GM19372 (cell line): Measurements from ENCODE around the gene SLIT1.
"Not testable (repeated sequence)": the region's sequence is repeated elsewhere in the genome, so short reads cannot be mapped to it uniquely, and the experiment has no call there.

ENCODE experiments used
- ATAC-seq: cut with Tn5 transposase; IDR thresholded peaks from one replicate; pipeline ENCODE4 v1.9.1; 2021; ENCODE audit warnings: mild to moderate bottlenecking, low read depth, moderate library complexity; ENCODE audit not compliant: unreplicated experiment

Gene SLIT1

DNA sequence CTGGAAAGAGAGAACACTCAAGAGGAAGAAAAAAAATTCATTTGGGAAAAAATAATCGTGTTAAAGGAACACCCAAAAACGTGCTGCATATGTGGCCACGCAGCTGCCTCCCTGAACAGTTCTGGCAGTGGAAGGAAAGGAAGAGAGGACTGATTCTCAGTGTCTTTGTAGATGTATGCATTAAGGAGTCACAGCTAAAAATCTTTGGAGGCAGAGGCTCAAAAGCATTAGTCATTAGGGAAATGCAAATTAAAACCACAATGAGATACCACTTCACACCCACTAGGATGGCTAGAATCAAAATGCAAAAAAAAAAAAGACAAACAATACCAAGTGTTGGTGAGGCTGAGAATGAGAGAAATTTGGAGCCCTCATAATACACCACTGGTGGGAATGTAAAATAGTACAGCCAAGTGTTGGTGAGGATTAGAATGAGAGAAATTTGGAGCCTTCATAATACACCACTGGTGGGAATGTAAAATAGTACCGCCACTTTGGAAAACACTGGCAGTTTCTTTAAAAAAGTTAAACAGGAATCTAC lies 134.7 kb downstream of the SLIT1 start:
- no peak for ATAC-seq

DNA sequence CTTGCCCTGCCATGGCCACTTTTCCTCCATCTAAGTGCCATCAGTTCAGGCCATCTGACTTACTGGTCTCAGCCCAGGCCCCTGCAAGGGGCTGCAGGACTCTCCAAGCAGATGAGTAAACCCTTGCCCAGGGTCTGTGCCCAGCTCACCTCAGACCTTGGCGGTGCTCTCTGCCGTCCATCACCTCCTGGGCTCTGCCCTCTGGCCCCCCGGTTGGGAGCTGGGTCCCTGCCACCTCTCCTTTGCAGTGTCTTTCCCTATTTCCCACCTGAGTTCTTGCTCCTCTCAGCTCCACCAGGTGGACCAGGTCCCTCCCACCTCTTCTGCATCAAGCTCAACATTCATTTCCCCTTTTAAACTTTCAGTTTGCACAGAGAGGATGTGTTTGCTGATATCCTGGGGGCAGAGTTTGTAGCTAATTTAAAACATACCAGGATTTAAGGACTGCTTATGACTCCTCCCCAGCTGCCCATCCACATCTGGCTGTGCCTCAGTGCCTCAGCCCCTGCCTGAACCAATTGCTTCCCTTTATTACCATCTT lies 135.5 kb downstream of the SLIT1 start:
- no peak for ATAC-seq

DNA sequence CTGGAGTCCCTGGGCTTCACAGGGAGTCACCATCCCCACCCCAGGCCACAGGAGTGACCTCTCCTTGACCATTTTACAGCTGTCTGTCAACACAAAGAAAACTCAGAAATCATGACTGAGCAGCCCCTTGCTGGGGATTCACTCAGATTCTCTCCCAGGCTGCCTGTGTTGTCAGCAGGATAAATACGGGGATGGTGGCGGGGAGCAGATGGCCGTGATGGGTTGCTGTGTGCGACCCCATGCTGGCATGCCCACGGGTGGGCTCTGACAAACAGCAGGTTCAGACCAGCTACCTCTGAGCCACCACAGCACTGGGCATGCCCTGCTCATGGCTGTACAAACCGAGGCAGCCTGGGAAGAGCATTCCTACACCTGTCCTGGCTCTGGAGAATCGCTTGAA lies 136.1 kb downstream of the SLIT1 start:
- ATAC-seq, result no peak

DNA sequence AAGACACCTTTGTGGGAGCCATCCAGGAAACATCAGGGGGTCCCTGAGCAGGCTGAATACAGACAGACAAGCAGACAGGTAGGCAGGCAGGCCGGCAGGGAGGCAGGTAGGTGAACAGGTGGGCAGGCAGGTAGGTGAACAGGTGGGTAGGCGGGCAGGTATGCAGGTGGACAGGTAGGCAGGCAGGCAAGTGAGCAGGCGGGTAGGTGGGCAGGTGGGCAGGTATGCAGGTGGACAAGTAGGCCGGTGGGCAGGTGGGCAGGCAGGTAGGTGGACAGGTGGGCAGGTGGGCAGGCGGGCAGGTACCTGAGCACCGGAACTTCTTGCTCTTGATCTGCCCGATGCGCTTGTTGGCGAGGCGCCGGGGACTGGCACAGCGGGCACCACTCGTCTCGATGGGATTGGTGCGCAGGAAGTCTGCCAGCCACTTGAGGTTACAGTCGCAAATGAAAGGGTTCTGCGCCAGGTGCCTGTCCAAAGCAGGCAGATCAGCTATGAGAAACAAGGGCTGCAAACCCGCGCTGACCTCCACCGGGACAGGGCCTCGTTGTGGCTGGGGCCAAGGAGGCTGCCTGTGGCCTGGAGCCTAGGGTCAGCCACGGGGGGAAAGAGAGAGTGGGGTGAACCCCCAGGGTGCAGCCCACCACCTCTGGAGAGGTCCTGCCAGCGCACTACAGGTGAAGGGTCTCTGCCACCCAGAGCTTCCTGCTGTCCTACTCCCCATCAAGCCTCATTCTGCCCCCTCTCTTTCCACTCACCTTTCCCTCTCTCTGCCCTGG lies 136.9 kb downstream of the SLIT1 start:
- no peak for ATAC-seq

DNA sequence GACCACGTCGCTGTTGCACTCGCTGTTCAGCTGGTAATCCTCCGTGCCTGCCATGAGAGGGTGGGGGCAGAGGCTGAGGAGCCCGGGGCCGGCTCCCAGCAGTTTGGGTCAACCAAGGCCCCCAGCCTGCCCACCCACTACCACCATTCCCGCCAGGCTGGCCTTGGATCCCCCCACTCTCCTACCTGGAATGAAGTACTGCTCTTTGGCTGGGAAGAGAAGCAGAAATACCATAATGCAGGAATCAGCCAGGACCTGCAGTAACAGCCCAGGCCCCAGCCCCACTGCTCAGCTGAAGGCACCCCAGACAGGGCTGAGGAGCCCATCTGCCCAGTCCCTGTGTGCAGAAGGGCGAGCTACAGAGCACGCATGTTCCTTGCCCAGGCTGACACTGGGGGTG lies 138.0 kb downstream of the SLIT1 start:
- no peak for ATAC-seq

DNA sequence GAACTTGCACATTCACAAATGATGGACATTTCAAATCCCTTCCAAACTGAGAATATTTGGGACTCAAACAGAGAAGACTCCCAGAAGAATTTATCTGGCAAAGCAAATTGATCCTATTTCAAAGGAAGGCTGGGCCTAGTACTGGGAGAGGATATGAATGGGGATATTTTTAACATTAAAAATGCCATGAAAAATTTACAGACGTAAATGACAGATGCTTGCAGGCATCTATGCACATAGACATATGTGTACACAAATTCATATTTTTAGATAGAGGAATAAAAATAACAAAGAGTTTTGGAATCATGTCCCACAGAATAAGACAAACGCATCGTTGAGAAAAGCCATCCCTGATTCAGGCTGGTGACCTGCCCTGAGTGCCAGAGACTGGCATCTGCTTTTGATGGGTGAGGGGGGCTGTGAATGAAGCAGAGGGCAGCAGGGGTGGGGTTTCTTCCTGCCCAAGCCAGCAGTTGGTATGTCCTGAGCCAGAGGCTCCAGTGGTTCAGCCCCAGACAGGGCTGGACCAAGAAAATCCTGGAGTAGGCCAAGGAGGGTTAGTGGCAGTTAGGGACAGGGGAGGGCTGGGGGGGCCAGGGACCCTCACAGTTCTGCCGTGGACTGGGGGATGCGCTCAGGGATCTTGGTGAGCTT lies 138.5 kb downstream of the SLIT1 start:
- ATAC-seq, result no peak

DNA sequence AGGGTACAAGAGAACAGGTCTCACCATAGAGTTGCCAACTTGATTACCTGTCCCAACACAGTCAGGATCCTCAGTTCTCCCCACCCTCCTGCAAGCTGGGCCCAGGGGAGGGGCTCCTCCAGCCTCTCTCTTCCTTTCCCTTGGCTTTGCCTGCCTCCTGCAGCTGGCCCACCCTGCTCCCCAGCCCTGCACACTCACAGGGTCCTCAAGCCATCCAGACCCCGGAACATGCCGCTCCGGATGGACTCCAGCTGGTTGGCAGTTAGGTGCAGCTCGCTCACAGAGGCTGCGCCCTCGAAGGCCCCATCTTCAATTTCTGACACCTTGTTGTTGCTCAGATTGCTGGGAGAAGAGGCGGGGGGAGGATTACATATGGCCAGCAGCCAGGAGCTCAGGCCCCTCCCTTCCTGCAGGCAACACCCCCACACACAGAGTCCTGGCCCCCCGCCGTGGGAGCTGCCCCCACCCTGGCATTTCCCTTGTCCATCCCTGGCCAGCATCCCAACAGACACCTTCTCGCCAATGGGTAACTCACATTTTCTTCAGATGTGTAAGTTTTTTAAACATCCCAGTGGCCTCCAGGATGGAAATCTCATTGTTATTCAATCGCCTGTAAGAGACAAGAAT lies 139.2 kb downstream of the SLIT1 start:
- no peak for ATAC-seq

DNA sequence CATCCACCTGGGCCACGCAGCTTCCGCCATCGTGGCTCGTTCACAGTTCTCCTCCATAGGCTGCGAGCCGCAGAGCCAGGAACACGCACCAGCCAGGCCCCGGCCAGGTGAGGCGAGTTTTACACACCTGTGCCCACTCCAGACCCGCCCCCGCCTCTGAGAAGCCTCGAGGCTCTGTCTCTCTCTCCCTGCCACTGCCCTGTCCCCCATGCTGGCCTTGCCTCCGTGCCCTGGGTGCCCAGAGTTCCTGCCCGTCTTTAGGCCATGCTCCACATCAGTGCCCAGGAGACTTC lies 142.2 kb downstream of the SLIT1 start:
- ATAC-seq, result no peak

DNA sequence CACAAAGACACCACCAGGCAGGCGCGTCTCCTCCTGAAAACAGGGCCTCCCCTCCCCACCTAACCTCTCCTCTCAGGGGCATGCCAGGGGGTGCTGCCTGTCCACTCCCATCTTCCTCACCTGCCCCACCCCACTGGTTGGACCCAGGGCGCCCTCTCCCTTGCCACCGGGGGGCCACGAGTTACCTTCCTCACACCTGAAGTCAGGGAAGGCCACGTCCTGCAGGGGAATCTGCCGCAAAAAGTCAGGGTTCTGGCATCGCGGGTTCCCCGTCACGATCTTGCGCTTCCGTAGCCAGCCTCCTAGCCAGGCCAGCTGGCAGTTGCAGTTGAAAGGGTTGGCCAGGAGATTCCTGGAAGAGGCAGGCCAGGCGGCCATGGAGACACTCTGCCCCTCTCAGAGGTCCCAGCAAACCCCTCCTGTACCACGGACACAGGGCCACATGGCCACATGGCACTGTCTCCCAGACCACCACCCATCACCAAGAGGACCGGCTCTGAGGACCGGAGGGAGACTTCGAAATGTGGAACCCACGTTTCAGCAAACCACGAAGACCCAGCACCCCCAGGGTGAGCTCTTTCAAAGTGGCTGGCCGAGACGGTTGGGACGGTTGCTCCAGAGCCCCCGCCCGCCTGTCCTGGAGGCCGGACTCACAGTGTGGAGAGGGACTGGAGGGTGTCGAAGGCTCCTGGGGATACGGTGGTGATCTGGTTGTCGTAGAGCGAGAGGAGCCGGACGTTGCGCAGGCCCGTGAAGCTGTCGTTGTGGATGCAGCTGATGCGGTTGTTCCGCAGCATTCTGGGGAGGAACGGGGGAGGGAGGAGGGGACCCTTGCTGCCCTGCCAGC lies 142.8 kb downstream of the SLIT1 start:
- no peak for ATAC-seq

DNA sequence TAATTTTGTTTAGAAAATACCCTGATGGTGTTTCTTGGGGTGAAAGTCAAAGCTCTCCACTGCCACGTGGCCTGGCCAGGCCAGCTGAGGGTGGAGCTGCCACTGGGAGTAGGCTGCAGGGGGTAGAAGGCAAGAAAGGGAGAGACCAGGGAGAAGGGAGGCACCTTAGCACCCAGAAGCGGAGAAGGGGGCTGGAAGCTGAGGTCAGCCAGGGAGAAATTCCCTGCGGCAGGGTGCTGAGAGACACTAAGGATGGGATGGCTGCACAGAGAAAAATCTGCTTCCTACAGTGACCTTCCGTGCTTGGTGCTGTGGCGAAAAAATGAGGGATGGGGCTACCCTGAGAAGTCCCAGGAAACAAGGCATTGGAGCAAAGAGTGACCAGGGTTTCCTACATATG lies 143.7 kb downstream of the SLIT1 start:
- no peak for ATAC-seq

DNA sequence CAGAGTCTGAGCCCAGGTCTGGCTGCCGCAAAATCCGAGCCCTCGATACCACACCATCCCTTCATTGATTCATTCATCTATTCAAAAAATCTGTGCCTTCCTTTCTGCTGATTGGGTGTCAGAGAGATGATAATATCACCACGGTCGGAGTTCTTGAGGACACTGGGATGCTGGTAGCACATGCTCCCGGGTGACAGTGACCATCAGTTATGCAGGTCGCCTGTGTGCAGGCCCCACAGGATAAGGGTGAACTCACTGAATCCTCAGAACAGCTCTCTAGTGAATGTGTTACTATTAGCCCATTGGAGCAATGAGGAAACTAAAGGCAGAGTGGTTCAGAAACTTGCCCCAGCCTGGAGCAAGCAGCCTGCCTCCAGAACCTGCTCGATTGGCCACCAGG lies 145.1 kb downstream of the SLIT1 start:
- no peak for ATAC-seq

DNA sequence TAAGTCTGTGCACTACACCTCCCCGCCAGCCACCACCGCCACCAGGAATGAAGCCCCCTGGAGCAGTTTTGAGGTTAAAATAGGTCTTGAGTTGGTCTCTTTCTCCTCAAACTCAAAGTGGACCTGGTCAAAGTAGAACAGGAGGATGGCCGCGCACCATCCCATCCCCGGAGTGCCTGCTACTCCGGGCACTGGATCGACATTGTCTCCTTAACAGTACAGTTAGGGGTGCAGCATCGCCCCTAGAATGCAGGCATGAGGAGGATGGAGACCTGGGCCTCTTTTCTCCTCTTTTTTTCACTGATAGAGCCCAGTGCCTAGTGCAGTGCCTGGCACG lies 145.5 kb downstream of the SLIT1 start:
- ATAC-seq, result no peak

DNA sequence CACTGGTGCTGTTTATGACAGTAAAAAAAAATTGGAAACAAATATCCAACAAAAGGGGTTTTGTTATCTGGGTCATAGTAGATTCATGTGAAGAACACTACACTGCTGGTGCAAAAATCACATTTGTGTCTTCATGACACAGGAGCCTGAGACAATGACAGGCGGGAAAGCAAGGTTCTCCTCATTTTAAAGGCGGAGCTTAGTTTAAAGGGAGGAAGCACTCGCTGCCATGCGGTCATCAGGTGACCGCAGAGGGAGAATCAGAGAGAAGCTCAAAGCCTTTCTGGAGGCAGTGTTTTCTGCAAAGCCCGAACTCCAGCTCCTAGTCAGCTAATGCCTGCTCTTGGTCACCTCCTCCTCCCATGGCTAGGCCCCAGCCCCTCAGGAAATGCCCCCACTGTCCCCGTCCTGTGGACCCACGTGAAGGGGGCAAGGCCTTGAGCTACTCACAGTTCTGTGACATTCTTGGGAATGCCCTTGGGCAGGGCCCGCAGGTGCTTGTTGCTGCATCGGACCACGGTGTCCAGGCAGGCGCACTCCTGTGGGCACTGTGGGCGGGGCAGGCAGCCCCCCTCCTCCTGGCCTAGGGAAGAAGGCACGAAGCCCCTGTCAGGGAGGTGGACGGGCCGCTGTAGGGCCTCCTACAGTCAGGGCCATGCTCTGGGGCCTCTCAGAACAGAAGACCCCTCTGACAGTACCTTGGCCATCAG lies 146.1 kb downstream of the SLIT1 start:
- no peak for ATAC-seq

DNA sequence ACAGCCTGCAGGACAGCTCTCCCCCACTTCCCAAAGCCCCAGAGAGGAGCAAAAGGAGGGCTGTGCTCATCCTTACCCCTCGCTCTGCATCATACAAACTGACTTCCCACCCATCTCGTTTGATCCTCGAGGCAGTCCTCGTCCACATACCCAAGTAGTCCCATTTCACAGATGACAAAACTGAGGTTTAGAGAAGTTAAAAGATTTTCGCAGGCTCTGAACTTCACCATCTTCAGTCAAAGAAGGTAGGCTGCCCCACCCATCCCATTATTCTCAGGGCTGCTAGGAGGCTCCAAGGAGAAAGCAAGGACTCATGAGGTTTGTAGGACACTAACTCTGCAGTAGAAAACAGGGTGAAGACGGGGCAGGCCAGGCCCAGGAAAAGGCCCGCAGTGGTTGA lies 147.1 kb downstream of the SLIT1 start:
- ATAC-seq, result no peak

DNA sequence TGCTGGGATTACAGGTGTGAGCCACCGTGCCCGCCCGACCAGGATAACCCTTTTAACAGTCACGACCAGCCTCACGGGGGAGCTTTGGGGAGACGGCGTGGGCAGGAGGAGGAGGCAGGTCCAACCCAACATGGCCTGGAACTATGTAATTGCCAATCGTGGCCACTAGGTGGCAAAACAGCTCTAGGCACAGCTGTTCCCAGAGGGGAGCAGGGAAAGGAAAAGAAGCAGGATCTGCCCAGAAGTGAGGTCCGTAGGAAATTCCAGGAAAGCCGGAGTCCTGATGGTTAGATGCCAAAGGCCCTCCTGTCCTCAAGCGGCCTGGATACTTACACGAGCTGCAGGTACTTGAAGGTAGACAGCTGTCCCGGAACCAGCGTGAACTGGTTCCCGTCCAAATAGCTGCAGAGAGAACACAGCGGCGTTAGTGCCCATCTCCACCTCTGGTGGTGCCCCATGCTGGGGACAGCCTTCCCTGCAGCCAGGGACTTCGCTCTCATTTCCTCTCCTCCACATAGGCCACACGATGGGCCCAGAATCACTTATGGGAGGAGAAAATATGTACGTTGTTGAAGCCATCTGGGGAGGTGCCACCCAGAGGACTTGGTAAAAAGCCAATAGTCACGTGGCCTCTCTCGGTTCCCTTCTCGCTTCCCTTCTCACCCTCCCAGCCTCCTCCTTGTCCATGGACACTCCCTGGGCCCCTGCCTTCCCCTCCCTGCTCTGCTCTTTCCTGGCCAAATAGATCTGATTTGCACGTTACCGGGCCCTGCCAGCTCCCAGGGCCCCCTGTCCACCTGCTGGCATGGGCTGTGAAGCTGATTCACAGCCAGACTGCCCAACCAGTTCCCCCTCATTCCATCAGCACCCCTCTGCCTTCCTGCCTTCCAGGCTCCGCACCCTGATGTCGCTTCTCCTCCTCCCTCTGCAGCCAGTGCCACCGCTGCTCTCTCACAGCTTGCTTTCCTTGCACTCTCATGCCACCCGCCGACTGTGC lies 148.1 kb downstream of the SLIT1 start:
- ATAC-seq, result peak; percentile 70

DNA sequence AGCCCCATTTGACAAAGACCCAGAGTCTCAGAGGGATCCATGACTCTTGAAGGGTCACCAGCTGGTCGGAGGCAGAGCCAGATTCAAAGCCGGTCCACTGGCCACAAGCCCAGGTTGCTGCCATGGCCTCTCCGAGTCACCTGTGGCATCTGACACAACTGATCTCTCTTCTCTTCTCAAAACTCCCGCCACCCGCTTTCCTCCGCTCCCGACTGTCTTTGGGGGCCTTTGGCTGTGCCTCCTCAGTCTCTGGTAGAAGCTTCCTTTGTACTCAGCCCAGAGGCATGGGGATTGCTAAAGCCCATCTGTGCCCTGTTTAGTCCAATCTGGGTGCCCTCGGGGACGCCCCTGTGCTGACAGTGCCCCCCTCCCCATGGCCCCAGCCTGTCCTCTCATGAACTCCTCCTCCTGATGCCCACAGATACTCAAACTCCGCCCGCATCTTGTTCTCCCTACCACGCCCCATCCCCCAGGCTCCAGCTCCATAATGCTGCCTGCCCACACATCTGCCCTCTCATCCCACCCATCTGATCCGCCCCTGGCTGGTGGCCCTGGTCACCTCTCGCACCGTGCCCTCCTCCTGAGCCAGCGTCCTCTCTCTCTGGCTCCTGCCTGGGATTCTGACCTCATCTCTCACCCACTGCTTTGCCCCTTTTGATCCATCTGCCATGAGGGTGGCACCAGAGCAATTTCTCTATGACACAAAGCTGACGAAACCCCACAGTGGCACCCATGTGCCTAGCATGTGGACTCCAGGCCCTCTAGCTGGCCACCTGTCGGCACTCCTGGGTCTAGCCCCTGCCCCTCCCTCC lies 150.6 kb downstream of the SLIT1 start:
- ATAC-seq, result no peak

DNA sequence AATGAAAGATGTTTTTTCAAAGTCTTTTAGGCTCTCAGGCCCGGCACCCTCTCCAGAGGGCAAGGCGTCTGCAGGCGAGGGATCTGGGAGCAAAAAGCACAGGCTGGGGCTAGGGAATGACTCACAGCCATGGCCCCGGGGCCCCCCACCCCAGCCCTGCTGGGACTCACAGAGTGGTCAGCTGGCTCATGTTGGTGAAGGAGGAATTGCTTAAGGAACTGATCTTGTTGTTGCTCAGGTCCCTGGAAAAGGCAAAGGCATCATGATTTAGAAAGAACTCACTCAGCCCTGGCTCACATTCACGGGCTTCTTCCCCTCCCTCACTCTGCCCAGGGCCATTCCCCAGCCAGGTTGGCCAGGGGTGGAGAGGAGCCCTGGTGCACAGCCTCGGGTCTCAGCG lies 151.5 kb downstream of the SLIT1 start:
- ATAC-seq, result no peak

DNA sequence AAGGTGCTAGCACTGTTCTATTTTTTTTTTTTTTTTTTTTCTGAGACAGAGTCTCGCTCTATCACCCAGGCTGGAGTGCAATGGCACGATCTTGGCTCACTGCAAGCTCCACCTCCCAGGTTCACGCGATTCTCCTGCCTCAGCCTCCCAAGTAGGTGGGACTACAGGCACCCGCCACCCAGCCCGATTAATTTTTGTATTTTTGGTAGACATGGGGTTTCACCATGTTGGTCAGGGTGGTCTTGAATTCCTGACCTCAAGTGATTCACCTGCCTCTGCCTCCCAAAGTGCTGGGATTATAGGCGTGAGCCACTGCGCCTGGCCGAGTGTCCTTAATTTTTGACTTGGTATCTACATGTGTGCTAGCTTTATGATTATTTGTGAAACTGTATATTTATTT lies 151.9 kb downstream of the SLIT1 start:
- ATAC-seq, result not testable (repeated sequence)
